D721Med (cell line): Measurements from ENCODE around the gene CMC1.
A peak's percentile ranks its signal among the peaks of the same experiment; 100 is the strongest.
"Not testable (repeated sequence)": the region's sequence is repeated elsewhere in the genome, so short reads cannot be mapped to it uniquely, and the experiment has no call there.

Experiments used
- DNase-seq: peaks from one replicate; pipeline ENCODE4 v3.0.0; 2011; ENCODE audit warnings: low spot score; ENCODE audit not compliant: insufficient read length
- FAIRE-seq: peaks from 2 replicates; lab custom pipeline; 2011; peaks lifted over from hg19 to GRCh38; lab: Jason Lieb, UNC
- CTCF ChIP-seq: IDR thresholded peaks from 2 replicates; pipeline ENCODE4 v1.5.1; 2012; ENCODE audit warnings: mild to moderate bottlenecking, control low read depth; ENCODE audit not compliant: insufficient read depth; ENCODE audit errors: missing control alignments

Gene CMC1

GRCh38 chr3:28267984-28268849, 26.8 kb downstream of the CMC1 start:
- FAIRE-seq = no peak
- no peak for TF ChIP-seq CTCF
- no peak for DNase-seq

- no peak for FAIRE-seq
- TF ChIP-seq CTCF = peak; percentile 11
These were observed 27.6 kb downstream of the CMC1 start for GRCh38 chr3:28268989-28269388.

GRCh38 chr3:28269884-28270283, 28.5 kb downstream of the CMC1 start:
- DNase-seq, FAIRE-seq: not testable (repeated sequence)

More at GRCh38 chr3:28268989-28269388, 27.6 kb downstream of the CMC1 start:
- no peak for DNase-seq

GRCh38 chr3:28273837-28274236, 32.4 kb downstream of the CMC1 start:
- no peak for TF ChIP-seq CTCF
- no peak for DNase-seq
- no peak for FAIRE-seq

GRCh38 chr3:28278918-28279317, 37.5 kb downstream of the CMC1 start:
- no peak for TF ChIP-seq CTCF
- FAIRE-seq (no peak), DNase-seq (no peak)

GRCh38 chr3:28279770-28280169, 38.4 kb downstream of the CMC1 start:
- no peak for FAIRE-seq
- DNase-seq = no peak
- no peak for TF ChIP-seq CTCF

- no peak for TF ChIP-seq CTCF
- no peak for DNase-seq
- no peak for FAIRE-seq
These were observed 39.4 kb downstream of the CMC1 start for GRCh38 chr3:28280781-28281180.
